Tibial artery (tissue), 4 donors: ENCODE data around the gene GDI1.
"Not testable (repeated sequence)": the region's sequence is repeated elsewhere in the genome, so short reads cannot be mapped to it uniquely, and the experiment has no call there.

ENCODE experiments used
- DNase-seq, 2 donors: peaks; one replicate each; pipeline ENCODE4 v3.0.0-alpha.2; 2019
- H3K27ac ChIP-seq, 2 donors: fragments of 200-600 bp; sonication (generic) in 1 of 2; 1 replicate in 1 of 2; 2 replicates in 1 of 2; pipeline ENCODE4 v1.5.1; 2018 to 2019; ENCODE audit warnings: mild to moderate bottlenecking in 1 of 2
- H3K27me3 ChIP-seq, 2 donors: fragments of 200-600 bp; sonication (generic) in 1 of 2; one replicate each; pipeline versions ENCODE4 v1.5.1 to v1.6.0; 2016 to 2019
- H3K36me3 ChIP-seq, 3 donors: fragments of 200-600 bp; sonication (generic) in 2 of 3; one replicate each; pipeline ENCODE4 v1.5.1; 2016 to 2019; ENCODE audit warnings: mild to moderate bottlenecking in 2 of 3
- H3K4me1 ChIP-seq, 4 donors: fragments of 200-600 bp; sonication (generic) in 2 of 4; 1 replicate in 3 of 4; 2 replicates in 1 of 4; pipeline ENCODE4 v1.5.1; 2016 to 2019
- H3K4me3 ChIP-seq, 2 donors: fragments of 200-600 bp; sonication (generic) in 1 of 2; 1 replicate in 1 of 2; 2 replicates in 1 of 2; pipeline ENCODE4 v1.5.1; 2018 to 2019; ENCODE audit warnings: mild to moderate bottlenecking in 2 of 2
- H3K9me3 ChIP-seq, 3 donors: fragments of 200-600 bp; sonication (generic) in 1 of 3; one replicate each; pipeline ENCODE4 v1.5.1; 2016 to 2019
- CTCF ChIP-seq, 2 experiments: fragments of 200-600 bp in 1 of 2; fragments of 450-650 bp in 1 of 2; IDR thresholded peaks; one replicate each; pipeline ENCODE4 v1.5.1; 2017 to 2019; ENCODE audit warnings: antibody characterized with exemption in 2 of 2, mild to moderate bottlenecking in 1 of 2, moderate library complexity in 1 of 2
- intact Hi-C: fragments of 100-400 bp; cut with DNase I; formaldehyde crosslinking; loops from one replicate; pipeline ENCODE4 v1.15.0; 2023; ENCODE audit warnings: low total_unique reads

Gene GDI1

GRCh38 chrX:154397888-154398667 lies 38.9 kb upstream of the GDI1 start, which contains the start of gene RPL10:
Gene RPL10 (plus strand): TSS chrX:154398377. CDS start chrX:154398520, 143 bp downstream.
- peak within 1 kb of the TSS; percentile 81 to 87 for H3K4me3 ChIP-seq
- intact Hi-C loops: no loop called here
- no peaks in the 10 kb centered on the region for H3K27me3 ChIP-seq
- peak within 1 kb of the TSS; percentile 97 to 99 for H3K27ac ChIP-seq
- peaks cover 15 to 24% (median 23%) of the 10 kb centered on the region in 3 donors for H3K36me3 ChIP-seq
- DNase-seq: peak; percentile 91 to 98
- H3K4me1 ChIP-seq: peaks cover 0 to 19% (median 12%) of the 10 kb centered on the region in 4 donors
- TF ChIP-seq CTCF (IDR thresholded peaks at IDR 0.05): no peak
- H3K9me3 ChIP-seq: no peaks in the 10 kb centered on the region

GRCh38 chrX:154398668-154399526 lies 38.1 kb upstream of the GDI1 start:
- Histone ChIP-seq H3K27ac (peak overlapping the region; percentile 97 to 99), H3K36me3 (peaks cover 15 to 24% (median 23%) of the 10 kb centered on the region in 3 donors), H3K4me1 (peaks cover 0 to 19% (median 12%) of the 10 kb centered on the region in 4 donors), H3K9me3 (no peaks in the 10 kb centered on the region), H3K4me3 (peak overlapping the region; percentile 81 to 87), H3K27me3 (no peaks in the 10 kb centered on the region)
- peak; percentile 86 to 93 for DNase-seq
- peak; percentile 79 to 83 for TF ChIP-seq CTCF (IDR thresholded peaks at IDR 0.05)
- intact Hi-C loops: no loop called here

- intact Hi-C loops: loop anchor here (5.0 kb wide), 1 partner anchor 133 kb away; no protein-coding TSS in a partner anchor
- DNase-seq: no peak
- no peak for TF ChIP-seq CTCF (IDR thresholded peaks at IDR 0.05)
- Histone ChIP-seq H3K27ac (peak overlapping the region; percentile 97 to 99), H3K36me3 (peaks cover 15 to 24% (median 23%) of the 10 kb centered on the region in 3 donors), H3K4me1 (peaks cover 0 to 19% (median 12%) of the 10 kb centered on the region in 4 donors), H3K27me3 (no peaks in the 10 kb centered on the region), H3K9me3 (no peaks in the 10 kb centered on the region), H3K4me3 (peak overlapping the region; percentile 81 to 87)
Observed at GRCh38 chrX:154399527-154400368, 37.2 kb upstream of the GDI1 start.

- not testable (repeated sequence) for H3K9me3 ChIP-seq, DNase-seq, H3K27me3 ChIP-seq
- peak overlapping the region in 1 of 2 donors; percentile 99 for H3K27ac ChIP-seq
- H3K4me3 ChIP-seq: peak overlapping the region in 1 of 2 donors; percentile 81
- intact Hi-C loops: loop anchor here (5.0 kb wide), 1 partner anchor 132 kb away; no protein-coding TSS in a partner anchor
- peaks cover 15 to 24% (median 23%) of the 10 kb centered on the region in 3 donors for H3K36me3 ChIP-seq
- H3K4me1 ChIP-seq: peaks cover 0 to 19% (median 12%) of the 10 kb centered on the region in 4 donors
Observed at GRCh38 chrX:154400369-154400817, 36.6 kb upstream of the GDI1 start.

- Histone ChIP-seq H3K4me3 (no peak overlapping the region), H3K27me3 (no peaks in the 10 kb centered on the region), H3K36me3 (peaks cover 15 to 24% (median 23%) of the 10 kb centered on the region in 3 donors), H3K9me3 (no peaks in the 10 kb centered on the region), H3K4me1 (peaks cover 0 to 19% (median 12%) of the 10 kb centered on the region in 4 donors), H3K27ac (no peak overlapping the region)
- DNase-seq: no peak
- no peak for TF ChIP-seq CTCF (IDR thresholded peaks at IDR 0.05)
- intact Hi-C loops: loop anchor here (5.0 kb wide), 1 partner anchor 131 kb away; no protein-coding TSS in a partner anchor
Observed at GRCh38 chrX:154401045-154401799, 35.7 kb upstream of the GDI1 start.
